Hepatocyte (in vitro differentiated cells): Measurements from ENCODE around the gene SNRPD2.

Experiments used
- CTCF ChIP-seq: fragments of 200-600 bp; sonication (generic); IDR thresholded peaks from 2 replicates; pipeline ENCODE4 v1.5.1; 2016; ENCODE audit warnings: antibody characterized with exemption, mild to moderate bottlenecking; ENCODE audit not compliant: poor library complexity
- EZH2 ChIP-seq: fragments of 200-600 bp; sonication (generic); IDR thresholded peaks from 2 replicates; pipeline ENCODE4 v1.6.1; 2016; ENCODE audit warnings: antibody characterized with exemption, mild to moderate bottlenecking, borderline replicate concordance
- EZH2phosphoT487 ChIP-seq: fragments of 200-600 bp; sonication (generic); IDR thresholded peaks from one replicate; pipeline ENCODE4 v1.6.1; 2018; ENCODE audit warnings: antibody characterized with exemption, mild to moderate bottlenecking, low read depth, moderate library complexity; ENCODE audit not compliant: unreplicated experiment, severe bottlenecking

- TF ChIP-seq CTCF (no peak), EZH2phosphoT487 (no peak), EZH2 (no peak)
Observed at GRCh38 chr19:45646345-45646698, 45.4 kb downstream of the SNRPD2 start.
